HepG2 (cell line): ENCODE data around the gene ADCY9. TPM values are rescaled to one million over a fixed set of nuclear protein-coding genes. Genes with fewer than 3 reads are reported as not detected.

Experiments
- BCLAF1 ChIP-seq: fragments of 450-650 bp; IDR thresholded peaks from 2 replicates; pipeline ENCODE4 v1.6.1; 2017; ENCODE audit warnings: mild to moderate bottlenecking
- FOXK2 ChIP-seq: fragments of 450-650 bp; IDR thresholded peaks from 2 replicates; pipeline ENCODE4 v1.6.1; 2016
- HMGA1 ChIP-seq: sonication (generic); formaldehyde crosslinking; conservative IDR thresholded peaks from 2 replicates; pipeline ENCODE4 v1.4.0; 2020; ENCODE audit warnings: missing genetic modification reagents
- SKIL ChIP-seq: sonication (generic); formaldehyde crosslinking; IDR thresholded peaks from 2 replicates; pipeline ENCODE4 v1.8.0; 2022; ENCODE audit warnings: missing genetic modification reagents, mild to moderate bottlenecking, moderate library complexity, borderline replicate concordance
- SMC3 ChIP-seq: IDR thresholded peaks from 2 replicates; pipeline ENCODE4 v1.6.1; 2011; ENCODE audit warnings: low read length, improper control_type of control experiment
- TFDP2 ChIP-seq: sonication (generic); formaldehyde crosslinking; IDR thresholded peaks from 2 replicates; pipeline ENCODE4 v1.4.0; 2020; ENCODE audit warnings: missing genetic modification reagents
- ZFP1 ChIP-seq: IDR thresholded peaks from 2 replicates; pipeline ENCODE4 v1.6.1; 2016
- ZNF549 ChIP-seq: sonication (generic); formaldehyde crosslinking; IDR thresholded peaks from 2 replicates; pipeline ENCODE4 v1.5.0; 2020; ENCODE audit warnings: missing genetic modification reagents
- ZNF775 ChIP-seq: sonication (generic); formaldehyde crosslinking; IDR thresholded peaks from 2 replicates; pipeline ENCODE4 v1.4.0; 2020; ENCODE audit warnings: missing genetic modification reagents, mild to moderate bottlenecking, moderate library complexity, borderline replicate concordance
- ZSCAN25 ChIP-seq: sonication (generic); formaldehyde crosslinking; IDR thresholded peaks from 2 replicates; pipeline ENCODE4 v1.8.0; 2022; ENCODE audit warnings: mild to moderate bottlenecking, missing genetic modification reagents
- polyA plus RNA-seq, 8 experiments: library from polyadenylated mRNA; depleted of rRNA in 3 of 8; stranded (reverse) in 7 of 8; unstranded in 1 of 8; fragments of >200 nt; fragmentation: Illumina TruSeq in 4 of 8; extraction: Trizol in 4 of 8; gene quantifications; 2 replicates each; pipeline versions ENCODE4 v1.2.1 to v1.2.3, GENCODE V29; 2011 to 2016; ENCODE audit warnings: low read depth in 4 of 8, missing spikeins in 1 of 8, mixed read lengths in 1 of 8; ENCODE audit not compliant: insufficient read depth in 1 of 8
- total RNA-seq, 5 experiments: library from RNA; depleted of rRNA; stranded (reverse); fragments of >200 nt; fragmentation: Illumina TruSeq; extraction: Trizol; gene quantifications; 2 replicates each; pipeline ENCODE4 v1.2.3, GENCODE V29; 2016; ENCODE audit warnings: low read depth in 1 of 5
- TF ChIP-seq, protein P1 (sequence below): sonication (generic); formaldehyde crosslinking; IDR thresholded peaks from 2 replicates; pipeline ENCODE4 v1.8.1; 2023; ENCODE audit warnings: mild to moderate bottlenecking, missing genetic modification reagents, borderline replicate concordance
- TF ChIP-seq, protein P2 (sequence below): IDR thresholded peaks from 2 replicates; pipeline ENCODE4 v1.4.0; 2020; ENCODE audit warnings: mild to moderate bottlenecking, missing genetic modification reagents
- TF ChIP-seq, protein P3 (sequence below): sonication (generic); formaldehyde crosslinking; IDR thresholded peaks from 2 replicates; pipeline ENCODE4 v1.4.0; 2020; ENCODE audit warnings: mild to moderate bottlenecking, missing genetic modification reagents

ADCY9 gene
- total and polyA plus RNA-seq, 2 of the 13 experiments (the other 11 are each of a cell fraction or from before 2014, with no cell fraction given): 11.2 to 13.9 TPM

- TF ChIP-seq BCLAF1 (no peak), ZNF775 (CRISPR knock-in tag) (no peak), ZSCAN25 (CRISPR knock-in tag) (no peak), ZNF549 (CRISPR knock-in tag) (no peak), SMC3 (peak; percentile 25), TFDP2 (CRISPR knock-in tag) (no peak), FOXK2 (no peak), ZFP1 (CRISPR knock-in tag) (no peak), SKIL (CRISPR knock-in tag) (no peak), HMGA1 (CRISPR knock-in tag) (no peak)
- TF ChIP-seq, protein P1, sequence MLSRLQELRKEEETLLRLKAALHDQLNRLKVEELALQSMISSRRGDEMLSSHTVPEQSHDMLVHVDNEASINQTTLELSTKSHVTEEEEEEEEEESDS (CRISPR knock-in tag): no peak
- TF ChIP-seq, protein P2, sequence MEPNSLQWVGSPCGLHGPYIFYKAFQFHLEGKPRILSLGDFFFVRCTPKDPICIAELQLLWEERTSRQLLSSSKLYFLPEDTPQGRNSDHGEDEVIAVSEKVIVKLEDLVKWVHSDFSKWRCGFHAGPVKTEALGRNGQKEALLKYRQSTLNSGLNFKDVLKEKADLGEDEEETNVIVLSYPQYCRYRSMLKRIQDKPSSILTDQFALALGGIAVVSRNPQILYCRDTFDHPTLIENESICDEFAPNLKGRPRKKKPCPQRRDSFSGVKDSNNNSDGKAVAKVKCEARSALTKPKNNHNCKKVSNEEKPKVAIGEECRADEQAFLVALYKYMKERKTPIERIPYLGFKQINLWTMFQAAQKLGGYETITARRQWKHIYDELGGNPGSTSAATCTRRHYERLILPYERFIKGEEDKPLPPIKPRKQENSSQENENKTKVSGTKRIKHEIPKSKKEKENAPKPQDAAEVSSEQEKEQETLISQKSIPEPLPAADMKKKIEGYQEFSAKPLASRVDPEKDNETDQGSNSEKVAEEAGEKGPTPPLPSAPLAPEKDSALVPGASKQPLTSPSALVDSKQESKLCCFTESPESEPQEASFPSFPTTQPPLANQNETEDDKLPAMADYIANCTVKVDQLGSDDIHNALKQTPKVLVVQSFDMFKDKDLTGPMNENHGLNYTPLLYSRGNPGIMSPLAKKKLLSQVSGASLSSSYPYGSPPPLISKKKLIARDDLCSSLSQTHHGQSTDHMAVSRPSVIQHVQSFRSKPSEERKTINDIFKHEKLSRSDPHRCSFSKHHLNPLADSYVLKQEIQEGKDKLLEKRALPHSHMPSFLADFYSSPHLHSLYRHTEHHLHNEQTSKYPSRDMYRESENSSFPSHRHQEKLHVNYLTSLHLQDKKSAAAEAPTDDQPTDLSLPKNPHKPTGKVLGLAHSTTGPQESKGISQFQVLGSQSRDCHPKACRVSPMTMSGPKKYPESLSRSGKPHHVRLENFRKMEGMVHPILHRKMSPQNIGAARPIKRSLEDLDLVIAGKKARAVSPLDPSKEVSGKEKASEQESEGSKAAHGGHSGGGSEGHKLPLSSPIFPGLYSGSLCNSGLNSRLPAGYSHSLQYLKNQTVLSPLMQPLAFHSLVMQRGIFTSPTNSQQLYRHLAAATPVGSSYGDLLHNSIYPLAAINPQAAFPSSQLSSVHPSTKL (CRISPR knock-in tag): peak; percentile 31; the same call in 1 of the 2 replicates
- TF ChIP-seq, protein P3, sequence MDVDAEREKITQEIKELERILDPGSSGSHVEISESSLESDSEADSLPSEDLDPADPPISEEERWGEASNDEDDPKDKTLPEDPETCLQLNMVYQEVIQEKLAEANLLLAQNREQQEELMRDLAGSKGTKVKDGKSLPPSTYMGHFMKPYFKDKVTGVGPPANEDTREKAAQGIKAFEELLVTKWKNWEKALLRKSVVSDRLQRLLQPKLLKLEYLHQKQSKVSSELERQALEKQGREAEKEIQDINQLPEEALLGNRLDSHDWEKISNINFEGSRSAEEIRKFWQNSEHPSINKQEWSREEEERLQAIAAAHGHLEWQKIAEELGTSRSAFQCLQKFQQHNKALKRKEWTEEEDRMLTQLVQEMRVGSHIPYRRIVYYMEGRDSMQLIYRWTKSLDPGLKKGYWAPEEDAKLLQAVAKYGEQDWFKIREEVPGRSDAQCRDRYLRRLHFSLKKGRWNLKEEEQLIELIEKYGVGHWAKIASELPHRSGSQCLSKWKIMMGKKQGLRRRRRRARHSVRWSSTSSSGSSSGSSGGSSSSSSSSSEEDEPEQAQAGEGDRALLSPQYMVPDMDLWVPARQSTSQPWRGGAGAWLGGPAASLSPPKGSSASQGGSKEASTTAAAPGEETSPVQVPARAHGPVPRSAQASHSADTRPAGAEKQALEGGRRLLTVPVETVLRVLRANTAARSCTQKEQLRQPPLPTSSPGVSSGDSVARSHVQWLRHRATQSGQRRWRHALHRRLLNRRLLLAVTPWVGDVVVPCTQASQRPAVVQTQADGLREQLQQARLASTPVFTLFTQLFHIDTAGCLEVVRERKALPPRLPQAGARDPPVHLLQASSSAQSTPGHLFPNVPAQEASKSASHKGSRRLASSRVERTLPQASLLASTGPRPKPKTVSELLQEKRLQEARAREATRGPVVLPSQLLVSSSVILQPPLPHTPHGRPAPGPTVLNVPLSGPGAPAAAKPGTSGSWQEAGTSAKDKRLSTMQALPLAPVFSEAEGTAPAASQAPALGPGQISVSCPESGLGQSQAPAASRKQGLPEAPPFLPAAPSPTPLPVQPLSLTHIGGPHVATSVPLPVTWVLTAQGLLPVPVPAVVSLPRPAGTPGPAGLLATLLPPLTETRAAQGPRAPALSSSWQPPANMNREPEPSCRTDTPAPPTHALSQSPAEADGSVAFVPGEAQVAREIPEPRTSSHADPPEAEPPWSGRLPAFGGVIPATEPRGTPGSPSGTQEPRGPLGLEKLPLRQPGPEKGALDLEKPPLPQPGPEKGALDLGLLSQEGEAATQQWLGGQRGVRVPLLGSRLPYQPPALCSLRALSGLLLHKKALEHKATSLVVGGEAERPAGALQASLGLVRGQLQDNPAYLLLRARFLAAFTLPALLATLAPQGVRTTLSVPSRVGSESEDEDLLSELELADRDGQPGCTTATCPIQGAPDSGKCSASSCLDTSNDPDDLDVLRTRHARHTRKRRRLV (CRISPR knock-in tag): 0 out of 2 replicates have a peak, but pooled peaks have one; percentile 26
Observed at GRCh38 chr16:4021070-4021779, 95.0 kb downstream of the ADCY9 start (continued).
